Thymus (tissue), 11 donors: ENCODE measurements around the gene CHD5. TPM values are rescaled to one million over a fixed set of nuclear protein-coding genes. Genes with fewer than 3 reads are reported as not detected.

ENCODE experiments used
- DNase-seq, 9 donors: peaks; one replicate each; pipeline ENCODE4 v3.0.0-alpha.2; 2013; ENCODE audit warnings: low spot score in 9 of 9, low read depth in 6 of 9, missing footprints in 1 of 9
- H3K27ac ChIP-seq, 2 donors: one replicate each; pipeline ENCODE4 v1.5.1; 2013; ENCODE audit warnings: control low read depth in 1 of 2, low read depth in 1 of 2, low read length in 1 of 2, mild to moderate bottlenecking in 1 of 2, moderate library complexity in 1 of 2
- H3K27me3 ChIP-seq, 2 donors: one replicate each; pipeline ENCODE4 v1.5.1; 2013; ENCODE audit warnings: low read length in 1 of 2; ENCODE audit not compliant: control insufficient read depth in 2 of 2, insufficient read depth in 1 of 2
- H3K36me3 ChIP-seq, 2 donors: one replicate each; pipeline ENCODE4 v1.5.1; 2013; ENCODE audit warnings: low read length in 1 of 2, mild to moderate bottlenecking in 1 of 2, moderate library complexity in 1 of 2; ENCODE audit not compliant: control insufficient read depth in 2 of 2, insufficient read depth in 2 of 2
- H3K4me1 ChIP-seq, 2 donors: one replicate each; pipeline ENCODE4 v1.5.1; 2013; ENCODE audit warnings: low read length in 2 of 2; ENCODE audit not compliant: control insufficient read depth in 2 of 2, insufficient read depth in 2 of 2
- H3K4me3 ChIP-seq, 2 donors: one replicate each; pipeline ENCODE4 v1.5.1; 2013; ENCODE audit warnings: low read length in 2 of 2, control low read depth in 1 of 2, mild to moderate bottlenecking in 1 of 2
- H3K9me3 ChIP-seq, 2 donors: one replicate each; pipeline ENCODE4 v1.5.1; 2013; ENCODE audit warnings: low read length in 1 of 2, mild to moderate bottlenecking in 1 of 2; ENCODE audit not compliant: control insufficient read depth in 2 of 2, insufficient read depth in 1 of 2
- WGBS: extraction: QIAGEN DNeasy Blood & Tissue Kit; methylation state at CpG from one replicate; pipeline ENCODE4 v1.1.7; 2013; 5-methylcytosine and 5-hydroxymethylcytosine counted together
- polyA plus RNA-seq: library from polyadenylated mRNA; stranded (reverse); fragments of 200-250 nt; gene quantifications from one replicate; pipeline ENCODE4 v1.2.3, GENCODE V29; 2013
- total RNA-seq: library from RNA; stranded (reverse); fragments of 120-200 nt; gene quantifications from one replicate; pipeline ENCODE4 v1.2.4, GENCODE V29; 2013
- donor health status: healthy.

The CHD5 gene
- total and polyA plus RNA-seq, 2 donors: 0.28 to 0.98 TPM

- H3K27ac ChIP-seq: no peak overlapping the region
- H3K4me1 ChIP-seq: peaks cover 2 to 5% of the 10 kb centered on the region in 2 donors
- H3K9me3 ChIP-seq: no peaks in the 10 kb centered on the region
- no peak overlapping the region for H3K4me3 ChIP-seq
- peaks cover 42 to 63% of the 10 kb centered on the region in 2 donors for H3K27me3 ChIP-seq
- WGBS: 56% methylated on average over 20 of the region's 20 CpGs
- H3K36me3 ChIP-seq: no peaks in the 10 kb centered on the region
- no peak for DNase-seq
Measured at GRCh38 chr1:6212193-6212959, 32.3 kb upstream of the CHD5 start.

- Histone ChIP-seq H3K4me3 (no peak overlapping the region), H3K9me3 (no peaks in the 10 kb centered on the region), H3K4me1 (peaks cover 2 to 5% of the 10 kb centered on the region in 2 donors), H3K27me3 (peaks cover 48 to 70% of the 10 kb centered on the region in 2 donors), H3K27ac (no peak overlapping the region), H3K36me3 (no peaks in the 10 kb centered on the region)
- WGBS: 89% methylated on average over 16 of the region's 16 CpGs
- DNase-seq: no peak
Measured at GRCh38 chr1:6211731-6212130, 31.6 kb upstream of the CHD5 start.

- no peaks in the 10 kb centered on the region for H3K9me3 ChIP-seq
- no peak overlapping the region for H3K27ac ChIP-seq
- H3K36me3 ChIP-seq: no peaks in the 10 kb centered on the region
- 97% methylated on average over 29 of the region's 29 CpGs for WGBS
- H3K4me1 ChIP-seq: peaks cover 2 to 5% of the 10 kb centered on the region in 2 donors
- peaks cover 58 to 79% of the 10 kb centered on the region in 2 donors for H3K27me3 ChIP-seq
- H3K4me3 ChIP-seq: no peak overlapping the region
- no peak for DNase-seq
Measured at GRCh38 chr1:6210591-6211355, 30.7 kb upstream of the CHD5 start.

GRCh38 chr1:6209661-6210580, 29.8 kb upstream of the CHD5 start:
- H3K4me3 ChIP-seq: no peak overlapping the region
- H3K27ac ChIP-seq: no peak overlapping the region
- 85% methylated on average over 17 of the region's 17 CpGs for WGBS
- no peaks in the 10 kb centered on the region for H3K36me3 ChIP-seq
- no peak for DNase-seq
- peaks cover 67 to 88% of the 10 kb centered on the region in 2 donors for H3K27me3 ChIP-seq
- no peaks in the 10 kb centered on the region for H3K9me3 ChIP-seq
- H3K4me1 ChIP-seq: peaks cover 3 to 7% of the 10 kb centered on the region in 2 donors

- Histone ChIP-seq H3K9me3 (no peaks in the 10 kb centered on the region), H3K36me3 (no peaks in the 10 kb centered on the region), H3K4me1 (peaks cover 4 to 9% of the 10 kb centered on the region in 2 donors), H3K27ac (no peak overlapping the region), H3K4me3 (peak overlapping the region in 1 of 2 donors; percentile 20), H3K27me3 (peaks cover 68 to 96% of the 10 kb centered on the region in 2 donors)
- WGBS: 3% methylated on average over 99 of the region's 99 CpGs
- DNase-seq: peak in 1 of 9 donors; percentile 15
Measured at GRCh38 chr1:6208723-6209660, 28.9 kb upstream of the CHD5 start.

- Histone ChIP-seq H3K4me1 (peaks cover 4 to 9% of the 10 kb centered on the region in 2 donors), H3K9me3 (no peaks in the 10 kb centered on the region), H3K36me3 (no peaks in the 10 kb centered on the region), H3K27ac (no peak overlapping the region), H3K27me3 (peaks cover 64 to 90% of the 10 kb centered on the region in 2 donors), H3K4me3 (no peak overlapping the region)
- 84% methylated on average over 10 of the region's 10 CpGs for WGBS
- DNase-seq: no peak
Measured at GRCh38 chr1:6207921-6208320, 27.8 kb upstream of the CHD5 start.

- WGBS: 69% methylated on average over 19 of the region's 19 CpGs
- H3K27ac ChIP-seq: no peak overlapping the region
- DNase-seq: no peak
- peaks cover 4 to 9% of the 10 kb centered on the region in 2 donors for H3K4me1 ChIP-seq
- no peak overlapping the region for H3K4me3 ChIP-seq
- peaks cover 61 to 85% of the 10 kb centered on the region in 2 donors for H3K27me3 ChIP-seq
- no peaks in the 10 kb centered on the region for H3K36me3 ChIP-seq
- no peaks in the 10 kb centered on the region for H3K9me3 ChIP-seq
Measured at GRCh38 chr1:6207075-6207885, 27.2 kb upstream of the CHD5 start.
